ENCODE measurements around the gene MGMT.

GRCh38 chr10:129788215-129788614 is 321.2 kb downstream of the MGMT start:
- no peak for TF ChIP-seq POLR2A (IDR thresholded peaks at IDR 0.05)
- TF ChIP-seq CTCF (IDR thresholded peaks at IDR 0.05): no peak
- no peak for TF ChIP-seq POLR2AphosphoS5 (IDR thresholded peaks at IDR 0.05)
- no peak for TF ChIP-seq EP300 (IDR thresholded peaks at IDR 0.05)
